H1 (cell line): ENCODE results near the gene HLA-DPB1. TPM values are rescaled to one million over a fixed set of nuclear protein-coding genes. Genes with fewer than 3 reads are reported as not detected.

ENCODE experiments used
- CTCF ChIA-PET: fragments of 300-600 bp; sonication (Branson Sonifier 250); formaldehyde crosslinking; loops from one replicate; lab custom pipeline; 2021; ENCODE audit not compliant: partially characterized antibody; lab: Charles Lee
- POLR2A ChIA-PET: fragments of 300-600 bp; sonication (Branson Sonifier 250); formaldehyde crosslinking; loops from one replicate; lab custom pipeline; 2021; ENCODE audit warnings: inconsistent platforms; ENCODE audit not compliant: partially characterized antibody; lab: Charles Lee
- DNase-seq, 2 experiments: peaks; one replicate each; pipeline versions ENCODE4 v3.0.0 to v3.0.0-alpha.2; 2010 to 2022; ENCODE audit warnings: low spot score in 2 of 2, low read depth in 1 of 2, mixed read lengths in 1 of 2
- FAIRE-seq: peaks from 2 replicates; lab custom pipeline; 2011; peaks lifted over from hg19 to GRCh38; lab: Jason Lieb, UNC
- H2AFZ ChIP-seq: 2 replicates; pipeline ENCODE4 v1.8.1; 2012; ENCODE audit warnings: low read length, inconsistent platforms
- H2AK5ac ChIP-seq: 2 replicates; pipeline ENCODE4 v1.6.1; 2013; ENCODE audit warnings: low read depth, low read length
- H2BK120ac ChIP-seq: replicated peaks from 2 replicates; pipeline ENCODE3; 2013; ENCODE audit warnings: low read depth, low read length, inconsistent platforms
- H2BK12ac ChIP-seq: 2 replicates; pipeline ENCODE4 v1.6.1; 2013; ENCODE audit warnings: low read depth, low read length
- H2BK15ac ChIP-seq: 2 replicates; pipeline ENCODE4 v1.6.1; 2013; ENCODE audit warnings: low read length
- H2BK20ac ChIP-seq: 2 replicates; pipeline ENCODE4 v1.6.1; 2013; ENCODE audit warnings: low read length
- H2BK5ac ChIP-seq: 2 replicates; pipeline ENCODE4 v1.6.1; 2013; ENCODE audit warnings: low read depth, low read length
- H3K14ac ChIP-seq: 2 replicates; pipeline ENCODE4 v1.6.1; 2013; ENCODE audit warnings: inconsistent platforms; ENCODE audit not compliant: insufficient read length
- H3K18ac ChIP-seq: 2 replicates; pipeline ENCODE4 v1.6.1; 2013; ENCODE audit warnings: low read length; ENCODE audit errors: extremely low read depth
- H3K23ac ChIP-seq: 2 replicates; pipeline ENCODE4 v1.6.1; 2013; ENCODE audit warnings: inconsistent platforms; ENCODE audit not compliant: insufficient read length
- H3K23me2 ChIP-seq: 2 replicates; pipeline ENCODE4 v1.6.1; 2013; ENCODE audit warnings: low read depth, low read length
- H3K27ac ChIP-seq: 2 replicates; pipeline ENCODE4 v1.6.1; 2011; ENCODE audit warnings: low read depth, low read length, inconsistent platforms
- H3K27me3 ChIP-seq, 4 experiments: replicated peaks in 1 of 4; 1 replicate in 1 of 4; 2 replicates in 3 of 4; pipeline versions ENCODE4 v1.6.1 to v1.8.1; 2011 to 2013; ENCODE audit warnings: low read length in 3 of 4, mild to moderate bottlenecking in 3 of 4, inconsistent platforms in 2 of 4, mixed read lengths in 2 of 4, moderate library complexity in 1 of 4; ENCODE audit not compliant: control insufficient read depth in 3 of 4, insufficient read depth in 3 of 4; ENCODE audit errors: extremely low read depth in 1 of 4
- H3K36me3 ChIP-seq, 4 experiments: 2 replicates each; pipeline versions ENCODE4 v1.6.1 to v1.8.1; 2011 to 2013; ENCODE audit warnings: mild to moderate bottlenecking in 4 of 4, low read length in 3 of 4, moderate library complexity in 2 of 4, control low read depth in 1 of 4, inconsistent platforms in 1 of 4; ENCODE audit not compliant: insufficient read depth in 4 of 4, control insufficient read depth in 2 of 4
- H3K4ac ChIP-seq: replicated peaks from 2 replicates; pipeline ENCODE3; 2013; ENCODE audit warnings: low read length, low read depth, mixed read lengths, inconsistent platforms; ENCODE audit not compliant: insufficient read length
- H3K4me1 ChIP-seq, 4 experiments: replicated peaks in 1 of 4; 1 replicate in 1 of 4; 2 replicates in 3 of 4; pipeline versions ENCODE4 v1.6.1 to v1.8.1; 2011 to 2013; ENCODE audit warnings: low read length in 3 of 4, inconsistent platforms in 2 of 4, mixed read lengths in 1 of 4; ENCODE audit not compliant: insufficient read depth in 4 of 4, control insufficient read depth in 3 of 4
- H3K4me2 ChIP-seq, 2 experiments: 2 replicates each; pipeline versions ENCODE4 v1.6.1 to v1.8.1; 2011 to 2013; ENCODE audit warnings: low read depth in 2 of 2, low read length in 2 of 2, control low read depth in 1 of 2, inconsistent platforms in 1 of 2, mild to moderate bottlenecking in 1 of 2; ENCODE audit not compliant: insufficient read depth in 1 of 2
- H3K4me3 ChIP-seq, 4 experiments: fragments of 200-600, 300-600 bp in 1 of 4; sonication (generic), shearing (Covaris generic), sonication (Bioruptor Twin) in 1 of 4; 2 replicates each; pipeline versions ENCODE4 v1.5.1 to v1.8.1; 2011 to 2016; ENCODE audit warnings: low read length in 4 of 4, low read depth in 3 of 4, control low read depth in 2 of 4, inconsistent platforms in 2 of 4, mild to moderate bottlenecking in 2 of 4, mixed read lengths in 1 of 4, moderate library complexity in 1 of 4; ENCODE audit not compliant: insufficient read depth in 2 of 4; ENCODE audit errors: extremely low read depth in 1 of 4
- H3K56ac ChIP-seq: replicated peaks from 2 replicates; pipeline ENCODE3; 2013; ENCODE audit warnings: low read depth, mild to moderate bottlenecking, mixed read lengths, low read length, inconsistent platforms; ENCODE audit not compliant: insufficient read length
- H3K79me1 ChIP-seq: 2 replicates; pipeline ENCODE4 v1.6.1; 2013; ENCODE audit warnings: low read depth, low read length, control low read depth
- H3K79me2 ChIP-seq, 2 experiments: 2 replicates each; pipeline versions ENCODE4 v1.6.1 to v1.8.1; 2012 to 2013; ENCODE audit warnings: low read length in 2 of 2, mild to moderate bottlenecking in 2 of 2, inconsistent platforms in 1 of 2; ENCODE audit not compliant: insufficient read depth in 2 of 2, control insufficient read depth in 1 of 2
- H3K9ac ChIP-seq, 4 experiments: replicated peaks in 1 of 4; 1 replicate in 1 of 4; 2 replicates in 3 of 4; pipeline versions ENCODE4 v1.6.1 to v1.8.1; 2011 to 2013; ENCODE audit warnings: low read depth in 3 of 4, low read length in 3 of 4, control low read depth in 2 of 4, mild to moderate bottlenecking in 2 of 4, moderate library complexity in 2 of 4, inconsistent platforms in 1 of 4; ENCODE audit errors: extremely low read depth in 1 of 4
- H3K9me3 ChIP-seq, 2 experiments: 2 replicates each; pipeline versions ENCODE4 v1.6.1 to v1.8.1; 2012 to 2013; ENCODE audit warnings: mild to moderate bottlenecking in 2 of 2, moderate library complexity in 2 of 2, control low read depth in 1 of 2, inconsistent platforms in 1 of 2, low read depth in 1 of 2, low read length in 1 of 2, mixed read lengths in 1 of 2; ENCODE audit not compliant: insufficient read depth in 2 of 2
- H4K20me1 ChIP-seq, 2 experiments: replicated peaks in 1 of 2; 2 replicates each; pipeline versions ENCODE3 to v1.8.1; 2011 to 2013; ENCODE audit warnings: inconsistent platforms in 2 of 2, low read length in 2 of 2, mild to moderate bottlenecking in 1 of 2; ENCODE audit not compliant: insufficient read depth in 2 of 2, control insufficient read depth in 1 of 2
- H4K5ac ChIP-seq: 2 replicates; pipeline ENCODE4 v1.6.1; 2013; ENCODE audit warnings: low read length, low read depth, mixed read lengths, inconsistent platforms; ENCODE audit not compliant: insufficient read length
- H4K8ac ChIP-seq: 2 replicates; pipeline ENCODE4 v1.8.0; 2013; ENCODE audit warnings: mild to moderate bottlenecking, moderate library complexity, low read length, inconsistent platforms; ENCODE audit not compliant: insufficient read depth; ENCODE audit errors: extremely low read depth
- H4K91ac ChIP-seq: replicated peaks from 2 replicates; pipeline ENCODE3; 2013; ENCODE audit warnings: low read length, mixed read lengths, inconsistent platforms; ENCODE audit not compliant: insufficient read length
- CTBP2 ChIP-seq: IDR thresholded peaks from 2 replicates; pipeline ENCODE4 v1.7.0; 2011; ENCODE audit warnings: borderline replicate concordance, mild to moderate bottlenecking, moderate library complexity, mixed read lengths, low read length; ENCODE audit not compliant: insufficient read depth, insufficient read length
- EGR1 ChIP-seq: IDR thresholded peaks from 2 replicates; pipeline ENCODE4 v1.6.1; 2011; ENCODE audit warnings: low read depth, low read length, borderline replicate concordance
- HDAC2 ChIP-seq, 2 experiments: fragments of 300-600 bp in 1 of 2; sonication (generic) in 1 of 2; IDR thresholded peaks; 2 replicates each; pipeline ENCODE4 v1.6.1; 2011 to 2012; ENCODE audit warnings: low read depth in 2 of 2, low read length in 2 of 2, mild to moderate bottlenecking in 2 of 2, moderate library complexity in 2 of 2, borderline replicate concordance in 1 of 2, inconsistent platforms in 1 of 2
- NANOG ChIP-seq: IDR thresholded peaks from 2 replicates; pipeline ENCODE4 v1.6.1; 2011; ENCODE audit warnings: low read length, low read depth, mild to moderate bottlenecking, inconsistent platforms; ENCODE audit not compliant: insufficient read depth, poor library complexity, severe bottlenecking
- POLR2AphosphoS5 ChIP-seq: IDR thresholded peaks from 2 replicates; pipeline ENCODE4 v1.6.1; 2011; ENCODE audit warnings: low read depth, low read length
- RAD21 ChIP-seq, 2 experiments: IDR thresholded peaks in 1 of 2; conservative IDR thresholded peaks in 1 of 2; 2 replicates each; pipeline ENCODE4 v1.6.1; 2011; ENCODE audit warnings: low read depth in 2 of 2, low read length in 2 of 2, improper control_type of control experiment in 1 of 2, inconsistent platforms in 1 of 2, mild to moderate bottlenecking in 1 of 2, moderate library complexity in 1 of 2
- SP2 ChIP-seq: IDR thresholded peaks from 2 replicates; pipeline ENCODE4 v1.6.1; 2012; ENCODE audit warnings: mild to moderate bottlenecking, low read length, inconsistent platforms
- TAF1 ChIP-seq: IDR thresholded peaks from 2 replicates; pipeline ENCODE4 v1.6.1; 2011; ENCODE audit warnings: mild to moderate bottlenecking, low read depth, low read length
- TCF12 ChIP-seq: IDR thresholded peaks from 2 replicates; pipeline ENCODE4 v1.6.1; 2011; ENCODE audit warnings: low read depth, mild to moderate bottlenecking, low read length
- WGBS, 2 experiments: shearing (Covaris generic) in 1 of 2; methylation state at CpG; one replicate each; pipeline versions ENCODE4 v1.1.6 to v1.1.7; 2013 to 2015; ENCODE audit warnings: low lambda C conversion rate in 2 of 2, mixed read lengths in 2 of 2, inconsistent platforms in 1 of 2, low coverage in 1 of 2, missing lambda C conversion rate in 1 of 2; ENCODE audit not compliant: insufficient replicate concordance in 2 of 2, insufficient coverage in 1 of 2, insufficient read length in 1 of 2; ENCODE audit errors: extremely low coverage in 1 of 2, missing lambda C conversion rate in 1 of 2; 5-methylcytosine and 5-hydroxymethylcytosine counted together
- polyA plus RNA-seq, 7 experiments: library from polyadenylated mRNA; depleted of rRNA in 3 of 7; stranded (reverse) in 5 of 7; unstranded in 2 of 7; fragments of >200 nt in 5 of 7; fragments of 200-250 nt in 2 of 7; gene quantifications; 1 replicate in 5 of 7; 2 replicates in 1 of 7; 4 replicates in 1 of 7; pipeline versions ENCODE4 v1.2.1 to v1.2.3, GENCODE V29; 2011 to 2013; ENCODE audit warnings: missing spikeins in 2 of 7, mixed read lengths in 2 of 7
- total RNA-seq: library from RNA; stranded (reverse); fragmentation: NEBNext Ultra II Directional; extraction: Animal tissue kit (Norgen Biotek cat#: 25700); gene quantifications from 2 replicates; pipeline ENCODE4 v1.2.1, GENCODE V29; 2021
- TF ChIP-seq, protein P1 (sequence below): IDR thresholded peaks from 2 replicates; pipeline ENCODE4 v1.6.1; 2012; ENCODE audit warnings: low read length, inconsistent platforms

The HLA-DPB1 gene
- total and polyA plus RNA-seq, 2 of the 8 experiments (the other 6 are each of a cell fraction or from before 2014, with no cell fraction given), result 32.3 to 58.8 TPM

DNA sequence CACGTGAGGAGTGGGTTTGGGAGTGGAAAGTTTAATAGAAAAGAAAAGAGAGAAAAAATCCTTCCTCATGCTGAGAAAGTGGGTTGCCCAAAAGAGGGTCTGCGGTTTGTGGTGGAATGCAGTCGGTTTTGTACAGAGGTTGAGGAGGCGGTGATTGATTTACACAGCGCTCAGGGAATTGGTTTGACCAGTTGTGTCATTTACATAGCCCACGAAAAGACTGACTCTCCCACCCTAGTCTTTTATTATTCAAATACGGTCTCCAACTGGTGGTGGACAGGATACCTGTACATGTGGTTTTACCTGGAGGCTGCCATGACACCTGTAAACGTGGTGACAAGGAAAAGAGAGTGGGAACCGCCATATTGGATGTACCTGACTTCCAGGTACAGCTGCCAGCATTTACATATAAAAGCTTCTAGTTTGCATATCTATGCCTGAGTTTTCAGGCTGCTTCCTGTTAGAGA lies 42.1 kb downstream of the HLA-DPB1 start:
- Histone ChIP-seq H3K23ac (no peak overlapping the region), H2BK20ac (peak overlapping the region; percentile 99), H3K23me2 (peaks cover 10% of the 10 kb centered on the region), H2BK15ac (peak overlapping the region; percentile 89), H4K8ac (no peak overlapping the region), H3K4ac (peak overlapping the region; percentile 100), H2BK5ac (peak overlapping the region; percentile 100), H3K4me3 (peak overlapping the region; percentile 82 to 96 (median 92)), H2BK120ac (peak overlapping the region; percentile 97), H3K27ac (peak overlapping the region; percentile 98), H4K5ac (peak overlapping the region; percentile 87), H3K79me2 (peaks cover 11 to 47% of the 10 kb centered on the region in 2 experiments; a peak in 3 of 4 replicates), H3K79me1 (no peaks in the 10 kb centered on the region), H3K4me2 (peak overlapping the region; percentile 80 to 97), H3K56ac (peak overlapping the region; percentile 96), H3K14ac (no peak overlapping the region), H3K36me3 (peaks cover 0 to 14% (median 3%) of the 10 kb centered on the region in 4 experiments; a peak in 3 of 8 replicates), H2AFZ (no peak overlapping the region), H2BK12ac (peak overlapping the region; percentile 98; the same call in 1 of the 2 replicates), H3K27me3 (no peaks in the 10 kb centered on the region), H3K18ac (peak overlapping the region; percentile 99), H3K9ac (peak overlapping the region; percentile 75 to 97 (median 92)), H3K4me1 (peaks cover 2 to 21% (median 9%) of the 10 kb centered on the region in 4 experiments; a peak in 6 of 7 replicates), H2AK5ac (peak overlapping the region; percentile 97), H3K9me3 (peaks cover 7 to 12% of the 10 kb centered on the region in 2 experiments), H4K91ac (peak overlapping the region; percentile 100), H4K20me1 (no peaks in the 10 kb centered on the region)
- CTCF ChIA-PET, result interaction anchor here (0.6 to 2.9 kb wide), 10 partner anchors 9 to 130 kb away, joined by 3 to 13 read pairs (median 3); no protein-coding TSS in a partner anchor
- peak; percentile 27 to 53 for DNase-seq
- 1% methylated on average over 9 of the region's 9 CpGs; no CpG with 5 or more reads in 1 of the 2 experiments for WGBS, 2 experiments
- POLR2A ChIA-PET, result interaction anchor here (0.8 to 6.6 kb wide), 29 partner anchors 7 to 165 kb away, joined by 3 to 113 read pairs (median 6); partner anchors contain the start of genes B3GALT4, BRD2, HLA-DMA and HLA-DOA
- peak; percentile 91 for FAIRE-seq
- no peak for TF ChIP-seq RAD21 (IDR thresholded peaks at IDR 0.05 in 1 of 2, conservative IDR thresholded peaks at IDR 0.05 in 1 of 2; ENCODE audit: low read depth in 2 of 2, low read length in 2 of 2)
- peak; percentile 66 for TF ChIP-seq TAF1
- TF ChIP-seq NANOG, result no peak
- no peak for TF ChIP-seq EGR1
- no peak for TF ChIP-seq SP2
- peak in 1 of 2 experiments; percentile 57; a peak in 1 of 4 replicates for TF ChIP-seq HDAC2 (IDR thresholded peaks at IDR 0.05; ENCODE audit: borderline replicate concordance in 1 of 2, low read depth in 2 of 2, low read length in 2 of 2)
- TF ChIP-seq TCF12, result peak; percentile 66; the same call in 1 of the 2 replicates
- TF ChIP-seq POLR2AphosphoS5, result no peak
- TF ChIP-seq, protein P1, sequence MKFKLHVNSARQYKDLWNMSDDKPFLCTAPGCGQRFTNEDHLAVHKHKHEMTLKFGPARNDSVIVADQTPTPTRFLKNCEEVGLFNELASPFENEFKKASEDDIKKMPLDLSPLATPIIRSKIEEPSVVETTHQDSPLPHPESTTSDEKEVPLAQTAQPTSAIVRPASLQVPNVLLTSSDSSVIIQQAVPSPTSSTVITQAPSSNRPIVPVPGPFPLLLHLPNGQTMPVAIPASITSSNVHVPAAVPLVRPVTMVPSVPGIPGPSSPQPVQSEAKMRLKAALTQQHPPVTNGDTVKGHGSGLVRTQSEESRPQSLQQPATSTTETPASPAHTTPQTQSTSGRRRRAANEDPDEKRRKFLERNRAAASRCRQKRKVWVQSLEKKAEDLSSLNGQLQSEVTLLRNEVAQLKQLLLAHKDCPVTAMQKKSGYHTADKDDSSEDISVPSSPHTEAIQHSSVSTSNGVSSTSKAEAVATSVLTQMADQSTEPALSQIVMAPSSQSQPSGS, result no peak
- no peak for TF ChIP-seq CTBP2
